ENCODE measurements around the gene DOCK9. TPM values are rescaled to one million over a fixed set of nuclear protein-coding genes. Genes with fewer than 3 reads are reported as not detected.

Gene DOCK9
- total and polyA plus RNA-seq, 2 experiments from 2014 or later: 32.8 to 39.1 TPM

GRCh38 chr13:98981369-98982080, 3.7 kb upstream of the DOCK9 start:
- no peak for DNase-seq (ENCODE audit: low read depth in 1 of 2, low spot score in 1 of 2)
- H3K9me3 ChIP-seq (ENCODE audit: low read depth): no peaks in the 10 kb centered on the region

DNA sequence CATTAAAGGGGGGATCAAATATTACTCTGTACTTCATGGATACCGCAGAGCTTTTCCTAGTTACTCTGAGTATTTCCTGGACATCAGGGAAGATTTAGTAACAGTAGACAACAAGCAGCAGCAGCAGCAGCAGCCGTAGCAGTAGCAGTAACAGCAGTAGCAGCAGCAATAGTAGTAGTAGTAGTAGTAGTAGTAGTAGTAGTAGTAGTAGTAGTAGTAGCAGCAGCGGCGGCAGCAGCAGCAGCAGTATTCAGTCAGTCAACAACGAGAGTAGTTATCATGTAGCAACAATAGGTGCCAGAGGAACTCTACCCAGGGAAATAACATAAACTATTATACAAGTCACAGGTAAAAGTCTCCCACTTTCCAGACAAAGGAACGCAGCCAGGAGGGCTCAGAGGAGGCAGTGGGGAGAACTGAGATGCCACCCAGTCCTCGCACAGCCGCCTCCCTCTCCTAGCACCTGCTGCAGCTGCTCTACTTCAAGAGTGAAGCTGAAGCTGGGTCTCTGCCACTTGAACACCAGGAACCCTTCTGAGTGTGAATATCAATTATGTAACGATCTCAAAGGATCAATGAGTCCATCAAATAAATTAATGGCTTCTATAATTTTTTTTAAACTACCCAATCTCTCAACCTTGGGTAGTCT, 1.3 kb upstream of the DOCK9 start:
- no peaks in the 10 kb centered on the region for H3K36me3 ChIP-seq
- no peak overlapping the region for H3K4me3 ChIP-seq
- peaks cover 30% of the 10 kb centered on the region for H3K4me1 ChIP-seq (ENCODE audit: low read depth)
- no peak for DNase-seq (ENCODE audit: low read depth in 1 of 2, low spot score in 1 of 2)
- H3K9me3 ChIP-seq (ENCODE audit: low read depth): no peaks in the 10 kb centered on the region
- no peak for TF ChIP-seq CTCF (IDR thresholded peaks at IDR 0.05; ENCODE audit: low read depth, low read length)
- no peak overlapping the region for H3K27ac ChIP-seq
- H3K27me3 ChIP-seq: no peaks in the 10 kb centered on the region

More at GRCh38 chr13:98981369-98982080, 3.7 kb upstream of the DOCK9 start:
- H3K27ac ChIP-seq: no peak overlapping the region
- no peaks in the 10 kb centered on the region for H3K27me3 ChIP-seq
- peaks cover 17% of the 10 kb centered on the region for H3K4me1 ChIP-seq (ENCODE audit: low read depth)
- no peaks in the 10 kb centered on the region for H3K36me3 ChIP-seq
- H3K4me3 ChIP-seq: no peak overlapping the region
- TF ChIP-seq CTCF (IDR thresholded peaks at IDR 0.05; ENCODE audit: low read depth, low read length): no peak

DNA sequence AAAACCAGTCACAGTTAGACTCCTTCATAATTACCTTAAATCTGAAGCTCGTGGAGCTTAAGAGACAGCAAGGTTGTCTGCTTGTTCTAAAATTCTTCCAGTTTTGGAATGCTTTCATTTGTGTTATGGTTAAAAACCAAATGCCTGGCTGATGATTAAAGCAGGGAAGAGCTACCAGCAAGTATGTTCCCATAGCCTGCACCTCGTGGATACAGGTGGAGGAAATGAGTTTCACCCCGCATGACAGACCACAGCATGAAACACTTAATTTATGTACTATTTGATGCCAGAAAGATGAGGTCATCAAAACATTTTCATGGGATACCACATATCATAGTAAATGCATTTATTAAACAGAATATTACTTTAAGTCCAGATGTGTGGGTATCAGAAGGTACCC, 416 bp upstream of the DOCK9 start:
- H3K27me3 ChIP-seq: no peaks in the 10 kb centered on the region
- peak in 1 of 2 donors; percentile 39 for DNase-seq (ENCODE audit: low read depth in 1 of 2, low spot score in 1 of 2)
- H3K4me1 ChIP-seq (ENCODE audit: low read depth): peaks cover 36% of the 10 kb centered on the region
- H3K27ac ChIP-seq: peak overlapping the region; percentile 78
- TF ChIP-seq CTCF (IDR thresholded peaks at IDR 0.05; ENCODE audit: low read depth, low read length): no peak
- H3K9me3 ChIP-seq (ENCODE audit: low read depth): no peaks in the 10 kb centered on the region
- H3K4me3 ChIP-seq: no peak overlapping the region
- no peaks in the 10 kb centered on the region for H3K36me3 ChIP-seq

- no peaks in the 10 kb centered on the region for H3K36me3 ChIP-seq
- H3K27ac ChIP-seq: peak overlapping the region; percentile 78
- H3K27me3 ChIP-seq: no peaks in the 10 kb centered on the region
- H3K4me3 ChIP-seq: no peak overlapping the region
- TF ChIP-seq CTCF (IDR thresholded peaks at IDR 0.05; ENCODE audit: low read depth, low read length): no peak
- no peaks in the 10 kb centered on the region for H3K9me3 ChIP-seq (ENCODE audit: low read depth)
- DNase-seq (ENCODE audit: low read depth in 1 of 2, low spot score in 1 of 2): peak; percentile 34 to 48
- peaks cover 50% of the 10 kb centered on the region for H3K4me1 ChIP-seq (ENCODE audit: low read depth)
Measured at GRCh38 chr13:98976941-98977340, 923 bp downstream of the DOCK9 start.

GRCh38 chr13:98976338-98976737, 1.5 kb downstream of the DOCK9 start:
- no peaks in the 10 kb centered on the region for H3K36me3 ChIP-seq
- H3K4me1 ChIP-seq (ENCODE audit: low read depth): peaks cover 54% of the 10 kb centered on the region
- H3K4me3 ChIP-seq: no peak overlapping the region
- peak in 1 of 2 donors; percentile 59 for DNase-seq (ENCODE audit: low read depth in 1 of 2, low spot score in 1 of 2)
- H3K27ac ChIP-seq: peak overlapping the region; percentile 78
- H3K9me3 ChIP-seq (ENCODE audit: low read depth): no peaks in the 10 kb centered on the region
- H3K27me3 ChIP-seq: no peaks in the 10 kb centered on the region
- TF ChIP-seq CTCF (IDR thresholded peaks at IDR 0.05; ENCODE audit: low read depth, low read length): no peak
